ENCODE data around the gene SLC35F4.
"Not testable (repeated sequence)": the region's sequence is repeated elsewhere in the genome, so short reads cannot be mapped to it uniquely, and the experiment has no call there.

SLC35F4 gene

GRCh38 chr14:57725399-57726077, 140.4 kb downstream of the SLC35F4 start:
- no peak for DNase-seq (ENCODE audit: low read depth)

GRCh38 chr14:57722141-57722540, 143.8 kb downstream of the SLC35F4 start:
- not testable (repeated sequence) for DNase-seq (ENCODE audit: low read depth)

DNA sequence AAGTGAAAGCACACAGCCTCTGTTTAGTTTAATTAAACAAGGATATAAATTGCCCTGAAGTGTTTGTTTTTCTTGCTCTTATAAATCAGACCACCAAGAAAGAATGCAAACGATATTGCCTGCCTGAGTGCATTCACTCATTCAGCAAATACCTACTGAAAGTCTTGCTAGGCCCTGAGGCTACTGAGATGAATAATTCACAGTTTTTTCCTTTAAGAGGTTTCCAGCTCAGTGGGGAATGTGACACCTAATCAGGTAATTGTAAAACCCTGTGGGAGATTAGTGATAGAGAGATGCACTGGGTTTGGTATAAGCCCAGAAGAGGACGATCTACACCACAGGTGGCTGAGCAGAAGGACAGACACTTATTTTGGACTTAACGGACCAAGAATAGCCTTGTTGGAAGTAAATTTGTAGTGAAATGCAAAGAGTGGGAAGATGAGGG, 151.4 kb downstream of the SLC35F4 start:
- no peak for DNase-seq (ENCODE audit: low read depth)

DNA sequence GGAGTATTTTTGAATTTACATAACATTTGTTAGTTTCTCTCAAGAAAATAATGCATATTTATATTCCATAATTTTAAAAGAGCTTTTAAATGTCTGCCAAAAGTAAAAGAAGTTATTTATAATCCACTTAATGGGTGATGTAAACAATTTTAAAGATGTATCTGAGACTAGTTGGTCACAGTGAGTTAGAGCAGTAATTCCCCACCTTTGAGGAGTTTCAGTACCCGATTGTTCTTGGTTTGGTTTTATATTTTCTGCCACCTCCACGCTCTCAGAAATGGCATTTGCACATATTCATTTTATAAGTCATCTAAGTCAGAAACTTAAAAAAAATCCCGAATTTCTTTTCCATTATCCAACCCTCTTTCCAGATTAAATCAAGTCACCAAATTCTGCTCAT, 153.2 kb downstream of the SLC35F4 start:
- no peak for DNase-seq (ENCODE audit: low read depth)

- no peak for DNase-seq (ENCODE audit: low read depth)
Measured at GRCh38 chr14:57712102-57712501, 153.8 kb downstream of the SLC35F4 start.

- DNase-seq (ENCODE audit: low read depth) = no peak
Measured at GRCh38 chr14:57709909-57710308, 156.0 kb downstream of the SLC35F4 start.

GRCh38 chr14:57709086-57709485, 156.8 kb downstream of the SLC35F4 start:
- not testable (repeated sequence) for DNase-seq (ENCODE audit: low read depth)

DNA sequence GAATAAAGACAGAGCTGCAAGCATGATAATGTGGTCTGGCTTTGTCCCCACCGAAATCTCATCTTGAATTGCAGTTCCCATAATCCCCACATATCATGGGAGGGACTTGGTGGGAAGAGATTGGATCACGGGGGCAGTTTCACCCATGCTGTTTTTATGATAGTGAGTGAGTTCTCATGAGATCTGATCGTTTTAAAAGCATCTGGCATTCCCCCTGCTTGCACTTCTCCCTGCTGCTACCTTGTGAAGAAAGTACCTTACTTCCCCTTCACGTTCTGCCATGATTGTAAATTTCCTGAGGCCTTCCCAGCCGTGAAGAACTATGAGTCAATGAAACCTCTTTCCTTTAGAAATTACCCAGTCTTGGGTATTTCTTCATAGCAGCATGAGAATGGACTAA, 158.7 kb downstream of the SLC35F4 start:
- DNase-seq (ENCODE audit: low read depth) = no peak

DNA sequence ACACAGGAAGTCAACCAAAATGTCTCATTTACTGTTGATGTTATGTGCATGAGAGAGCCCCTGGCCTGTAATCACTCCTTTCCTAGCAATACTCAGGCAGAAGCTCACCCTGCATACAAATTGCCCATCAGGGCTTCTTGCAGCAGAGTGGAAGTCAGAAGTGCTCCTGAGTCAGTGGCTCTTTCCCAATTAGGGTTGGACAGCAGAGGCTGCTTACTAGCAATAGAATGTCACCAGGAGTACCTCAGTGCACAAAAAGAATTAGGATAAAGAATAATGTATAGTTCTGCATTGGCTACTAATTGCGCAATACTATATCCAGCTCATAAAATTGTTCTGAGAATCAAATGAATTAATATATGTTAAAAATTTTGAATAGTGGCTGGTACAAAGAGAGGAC, 161.1 kb downstream of the SLC35F4 start:
- DNase-seq (ENCODE audit: low read depth) = no peak

GRCh38 chr14:57699947-57700346, 165.9 kb downstream of the SLC35F4 start:
- DNase-seq (ENCODE audit: low read depth) = no peak

GRCh38 chr14:57692671-57693070, 173.2 kb downstream of the SLC35F4 start:
- no peak for DNase-seq (ENCODE audit: low read depth)

DNA sequence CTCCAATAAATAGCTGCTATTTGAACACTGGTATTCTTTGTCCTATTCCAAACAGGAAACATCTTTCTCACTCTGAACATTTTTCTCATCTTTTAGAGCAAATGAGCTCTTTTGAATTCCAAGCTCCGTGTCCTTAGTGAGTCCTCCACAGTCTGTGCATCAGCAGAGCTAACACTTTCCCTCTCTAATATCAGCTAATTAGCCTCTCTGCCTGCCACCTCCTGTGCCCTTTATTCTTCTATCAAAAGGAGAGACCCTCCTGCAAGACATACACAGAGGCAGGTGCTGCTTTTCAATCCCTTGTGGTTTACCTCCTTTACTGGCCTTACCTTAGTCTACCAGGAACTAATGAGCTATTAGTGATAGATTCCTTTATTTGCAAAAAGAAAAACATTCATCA, 178.5 kb downstream of the SLC35F4 start:
- no peak for DNase-seq (ENCODE audit: low read depth)

DNA sequence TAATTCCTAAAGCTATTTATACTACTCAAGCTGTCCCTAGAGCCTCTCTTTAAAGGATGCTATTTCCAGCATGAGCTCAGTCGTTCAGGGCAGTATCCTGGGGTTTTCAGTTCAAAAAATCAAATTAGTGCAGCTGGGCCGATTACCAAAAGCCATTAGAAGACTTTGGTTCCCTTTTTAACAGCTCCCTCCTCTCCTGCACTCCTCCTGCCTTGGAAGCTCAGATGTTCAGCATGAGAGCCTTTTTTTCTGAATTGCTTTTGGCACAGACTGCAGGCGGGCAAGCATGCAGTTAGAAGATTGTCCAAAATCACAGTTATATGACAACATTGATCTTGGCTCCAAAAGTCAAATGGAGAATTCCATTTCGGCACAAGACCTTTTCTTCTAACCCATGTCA, 179.6 kb downstream of the SLC35F4 start:
- DNase-seq (ENCODE audit: low read depth) = no peak

DNA sequence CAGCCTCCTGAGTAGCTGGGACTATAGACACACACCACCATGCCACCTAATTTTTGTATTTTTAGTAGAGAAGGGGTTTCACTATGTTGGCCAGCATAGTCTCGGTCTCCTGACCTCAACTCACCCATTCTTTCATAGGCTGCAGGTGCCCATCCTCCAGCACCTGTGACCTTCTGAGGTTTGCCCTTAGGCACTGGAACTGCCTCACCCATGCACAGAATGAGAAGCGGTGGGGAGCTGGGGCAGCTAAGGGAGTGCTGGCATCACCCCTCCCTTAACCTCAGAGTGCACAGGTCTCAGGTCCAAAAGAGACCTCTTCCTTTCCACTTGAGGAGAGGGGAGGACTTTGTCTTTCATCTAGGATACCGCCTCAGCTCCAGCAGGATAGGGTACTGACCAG, 194.9 kb downstream of the SLC35F4 start:
- no peak for DNase-seq (ENCODE audit: low read depth)

DNA sequence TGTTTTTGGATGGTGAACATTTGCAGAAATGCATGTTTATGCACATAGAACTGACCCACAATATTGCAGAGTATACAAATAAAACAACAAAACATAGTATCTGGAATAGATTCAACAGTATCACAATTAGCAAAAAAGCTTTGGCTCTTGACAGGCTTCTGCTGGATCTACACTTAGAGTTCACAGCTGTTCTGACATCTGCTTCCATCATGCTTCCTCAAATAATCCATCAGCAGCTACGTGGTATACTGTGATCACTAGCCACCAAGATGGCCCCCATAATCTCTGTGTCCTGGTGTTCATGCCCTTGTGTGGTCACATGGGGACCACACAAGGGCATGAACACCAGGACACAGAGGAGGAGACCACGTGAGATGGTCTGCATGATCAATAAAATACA, 205.7 kb downstream of the SLC35F4 start:
- no peak for DNase-seq (ENCODE audit: low read depth)

DNA sequence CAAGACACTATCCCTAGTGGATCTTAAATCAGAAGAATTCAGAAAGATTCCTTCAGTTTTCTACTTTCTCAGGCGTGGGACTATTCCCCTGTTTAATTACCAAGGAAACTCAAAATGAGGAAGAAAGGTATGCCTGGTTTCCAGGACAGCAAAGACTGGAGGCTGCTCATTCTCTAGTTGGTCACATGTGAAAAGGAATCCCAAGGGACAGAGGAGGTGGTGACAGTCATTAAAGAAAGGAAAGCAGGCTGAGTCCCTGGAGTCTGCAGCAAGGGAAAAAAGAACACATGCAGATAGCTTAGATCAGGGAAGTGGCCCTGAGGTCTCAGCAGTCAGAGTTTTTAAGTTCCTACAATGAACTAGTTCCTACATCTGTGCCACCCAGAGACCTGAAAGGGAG, 206.8 kb downstream of the SLC35F4 start:
- no peak for DNase-seq (ENCODE audit: low read depth)

GRCh38 chr14:57657487-57657886, 208.4 kb downstream of the SLC35F4 start:
- no peak for DNase-seq (ENCODE audit: low read depth)

DNA sequence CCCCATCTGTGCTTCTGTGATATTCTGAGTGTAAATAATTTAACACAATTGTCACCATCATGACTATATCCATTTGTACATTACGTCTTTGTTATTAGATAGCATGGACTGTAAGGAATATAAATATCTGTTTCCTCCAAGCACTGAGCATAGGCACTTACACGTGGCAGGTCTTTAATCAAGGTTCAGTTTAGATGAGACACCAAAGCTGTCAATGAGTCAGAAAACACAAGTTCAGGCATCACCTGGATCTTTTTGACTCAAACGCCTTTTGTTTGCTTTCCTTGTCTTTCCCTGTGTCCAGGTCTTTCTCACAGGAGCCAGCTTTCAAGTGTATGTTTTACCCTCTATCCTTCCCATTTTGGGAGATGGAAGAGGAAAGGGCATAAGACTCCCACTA, 209.0 kb downstream of the SLC35F4 start:
- DNase-seq (ENCODE audit: low read depth) = no peak

- no peak for DNase-seq (ENCODE audit: low read depth)
Measured at GRCh38 chr14:57652769-57653168, 213.1 kb downstream of the SLC35F4 start.

- no peak for DNase-seq (ENCODE audit: low read depth)
Measured at GRCh38 chr14:57641776-57642175, 224.1 kb downstream of the SLC35F4 start.

GRCh38 chr14:57640036-57640435, 225.9 kb downstream of the SLC35F4 start:
- DNase-seq (ENCODE audit: low read depth) = no peak

- DNase-seq (ENCODE audit: low read depth) = no peak
Measured at GRCh38 chr14:57637901-57638300, 228.0 kb downstream of the SLC35F4 start.

- DNase-seq (ENCODE audit: low read depth) = no peak
Measured at GRCh38 chr14:57634335-57634734, 231.6 kb downstream of the SLC35F4 start.

GRCh38 chr14:57632649-57633048, 233.2 kb downstream of the SLC35F4 start:
- no peak for DNase-seq (ENCODE audit: low read depth)

All from stimulated activated CD8-positive, alpha-beta memory T cell treated with anti-CD3 and anti-CD28 coated beads, Interleukin-12 subunit alpha, Interleukin-12 subunit beta, amount 100 ng/mL, for 4 hours (primary cell).